Esophagus muscularis mucosa (tissue), 4 donors: Measurements from ENCODE around the gene FRY. TPM values are rescaled to one million over a fixed set of nuclear protein-coding genes. Genes with fewer than 3 reads are reported as not detected.

Experiments used
- DNase-seq: peaks from one replicate; pipeline ENCODE4 v3.0.0-alpha.2; 2017; ENCODE audit errors: extremely low spot score
- H3K27ac ChIP-seq, 4 donors: fragments of 200-600 bp; sonication (generic); replicated peaks in 1 of 4; 1 replicate in 3 of 4; 2 replicates in 1 of 4; pipeline ENCODE4 v1.5.1; 2016 to 2019; ENCODE audit warnings: mild to moderate bottlenecking in 1 of 4
- H3K27me3 ChIP-seq, 4 donors: fragments of 200-600 bp; sonication (generic); one replicate each; pipeline versions ENCODE4 v1.5.1 to v1.6.0; 2016 to 2019
- H3K36me3 ChIP-seq, 4 donors: fragments of 200-600 bp; sonication (generic); one replicate each; pipeline ENCODE4 v1.5.1; 2016 to 2019
- H3K4me1 ChIP-seq, 4 donors: fragments of 200-600 bp; sonication (generic); one replicate each; pipeline ENCODE4 v1.5.1; 2016 to 2019
- H3K4me3 ChIP-seq, 4 donors: fragments of 200-600 bp; sonication (generic); 1 replicate in 2 of 4; 2 replicates in 2 of 4; pipeline ENCODE4 v1.5.1; 2016 to 2019; ENCODE audit warnings: mild to moderate bottlenecking in 4 of 4, moderate library complexity in 1 of 4
- H3K9me3 ChIP-seq, 4 donors: fragments of 200-600 bp; sonication (generic); 1 replicate in 3 of 4; 2 replicates in 1 of 4; pipeline ENCODE4 v1.5.1; 2016 to 2019
- CTCF ChIP-seq, 3 experiments: fragments of 200-600 bp in 2 of 3; fragments of 450-650 bp in 1 of 3; sonication (generic) in 2 of 3; IDR thresholded peaks; one replicate each; pipeline ENCODE4 v1.5.1; 2017 to 2019; ENCODE audit warnings: antibody characterized with exemption in 3 of 3, mild to moderate bottlenecking in 2 of 3, moderate library complexity in 1 of 3
- EP300 ChIP-seq: sonication (generic); formaldehyde crosslinking; IDR thresholded peaks from one replicate; pipeline ENCODE4 v1.6.1; 2017; ENCODE audit warnings: antibody characterized with exemption
- POLR2A ChIP-seq: fragments of 450-650 bp; IDR thresholded peaks from one replicate; pipeline ENCODE4 v1.6.1; 2017; ENCODE audit warnings: antibody characterized with exemption, moderate library complexity, mild to moderate bottlenecking, low read depth
- POLR2AphosphoS5 ChIP-seq, 2 donors: sonication (generic); formaldehyde crosslinking; IDR thresholded peaks; one replicate each; pipeline ENCODE4 v1.6.1; 2017; ENCODE audit warnings: antibody characterized with exemption in 2 of 2
- WGBS: methylation state at CpG from one replicate; pipeline ENCODE4 v1.1.5; 2018; 5-methylcytosine and 5-hydroxymethylcytosine counted together
- intact Hi-C: fragments of 100-400 bp; cut with DNase I; formaldehyde crosslinking; loops from one replicate; pipeline ENCODE4 v1.15.1; 2023
- total RNA-seq, 4 donors: library from RNA; depleted of rRNA; stranded (reverse); fragments of >200 nt; gene quantifications; one replicate each; pipeline versions ENCODE4 v1.1.0 to v1.2.1, GENCODE V29; 2016

FRY gene
- total RNA-seq, 4 donors from 2014 or later: 104 to 276 (median 135) TPM

DNA sequence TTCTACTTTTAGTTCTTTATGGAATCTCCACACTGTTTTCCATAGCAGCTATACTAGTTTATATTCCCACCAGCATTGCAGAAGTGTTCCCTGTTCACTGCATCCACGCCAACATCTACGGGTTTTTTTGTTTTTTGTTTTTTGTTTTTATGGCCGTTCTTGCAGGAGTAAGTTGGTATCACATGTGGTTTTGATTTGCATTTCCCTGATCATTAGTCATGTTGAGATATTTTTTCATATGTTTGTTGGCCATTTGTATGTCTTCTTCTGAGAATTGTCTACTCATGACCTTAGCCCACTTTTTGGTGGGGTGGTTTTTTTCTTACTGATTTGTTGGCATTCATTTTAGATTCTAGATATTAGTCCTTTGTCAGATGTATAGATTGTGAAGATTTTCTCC is 89.7 kb downstream of the FRY start:
- no peak for DNase-seq
- Histone ChIP-seq H3K36me3 (peaks cover 0 to 3% (median 0%) of the 10 kb centered on the region in 4 donors), H3K9me3 (peaks cover 0 to 9% (median 0%) of the 10 kb centered on the region in 4 donors), H3K27me3 (no peaks in the 10 kb centered on the region), H3K27ac (no peak overlapping the region), H3K4me1 (peaks cover 10 to 20% (median 15%) of the 10 kb centered on the region in 4 donors), H3K4me3 (no peak overlapping the region)
- TF ChIP-seq EP300 (no peak), POLR2A (no peak), POLR2AphosphoS5 (IDR thresholded peaks at IDR 0.05) (no peak)
- intact Hi-C loops: no loop called here
- WGBS: 73% methylated on average over 3 of the region's 3 CpGs

DNA sequence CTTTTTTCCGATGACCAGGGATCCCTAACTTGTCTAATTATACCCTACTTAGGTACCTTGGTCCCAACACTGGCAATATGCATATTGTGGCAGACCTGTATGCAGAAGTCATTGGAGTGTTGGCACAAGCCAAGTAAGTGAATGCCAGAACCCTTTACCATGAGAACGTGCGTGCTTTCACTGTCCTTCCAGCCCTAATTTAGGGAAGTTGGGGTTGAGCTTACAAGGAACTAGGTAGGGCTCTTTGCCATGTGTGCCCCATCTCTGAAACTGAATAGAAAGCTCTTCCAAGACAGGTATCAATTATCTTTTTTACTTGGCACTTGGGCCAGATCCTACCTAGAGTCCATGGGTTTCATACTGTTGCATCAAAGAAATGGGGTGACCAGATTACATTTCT is 93.2 kb downstream of the FRY start:
- H3K27ac ChIP-seq: peak overlapping the region; percentile 1 to 51 (median 34)
- TF ChIP-seq EP300: no peak
- TF ChIP-seq CTCF (IDR thresholded peaks at IDR 0.05): no peak
- no peak for TF ChIP-seq POLR2A
- TF ChIP-seq POLR2AphosphoS5 (IDR thresholded peaks at IDR 0.05): no peak

DNA sequence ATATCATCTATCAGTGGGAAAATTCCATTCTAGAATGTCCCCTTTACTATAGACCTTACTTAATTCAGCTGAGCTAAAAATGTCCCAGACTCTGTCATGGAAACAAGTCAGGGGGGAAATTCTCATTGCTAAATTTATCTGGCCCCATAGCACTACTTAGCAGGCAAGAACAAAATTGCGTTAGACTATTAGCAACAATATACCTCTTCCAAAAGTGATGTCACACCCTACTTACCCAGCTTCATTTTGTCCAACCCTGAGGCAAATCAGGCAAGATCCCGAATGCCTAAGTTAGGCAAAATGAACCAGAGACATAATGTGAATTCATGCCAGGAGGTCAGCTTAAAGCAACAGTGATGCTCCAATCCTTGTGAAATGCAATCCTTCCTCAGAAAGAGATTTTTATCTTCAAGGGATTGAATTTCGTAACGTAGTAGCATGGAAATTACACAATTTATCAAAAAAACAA is 93.7 kb downstream of the FRY start:
- Histone ChIP-seq H3K36me3 (peaks cover 0 to 3% (median 0%) of the 10 kb centered on the region in 4 donors), H3K27ac (peak overlapping the region; percentile 1 to 51 (median 34)), H3K9me3 (peaks cover 0 to 9% (median 0%) of the 10 kb centered on the region in 4 donors), H3K4me3 (no peak overlapping the region), H3K27me3 (no peaks in the 10 kb centered on the region), H3K4me1 (peaks cover 0 to 17% (median under 1%) of the 10 kb centered on the region in 4 donors)
- no peak for TF ChIP-seq EP300
- TF ChIP-seq POLR2AphosphoS5 (IDR thresholded peaks at IDR 0.05): peak in 1 of 2 donors; percentile 41
- no peak for TF ChIP-seq CTCF (IDR thresholded peaks at IDR 0.05)
- TF ChIP-seq POLR2A: no peak
- intact Hi-C loops: no loop called here
- no peak for DNase-seq
- WGBS: 62% methylated on average over 4 of the region's 4 CpGs

More for the DNA sequence above, 93.2 kb downstream of the FRY start:
- no peak for DNase-seq
- no peaks in the 10 kb centered on the region for H3K27me3 ChIP-seq
- H3K4me3 ChIP-seq: no peak overlapping the region
- 90% methylated on average over 3 of the region's 3 CpGs for WGBS
- H3K4me1 ChIP-seq: peaks cover 4 to 17% (median 6%) of the 10 kb centered on the region in 4 donors
- H3K36me3 ChIP-seq: peaks cover 0 to 3% (median 0%) of the 10 kb centered on the region in 4 donors
- peaks cover 0 to 9% (median 0%) of the 10 kb centered on the region in 4 donors for H3K9me3 ChIP-seq
- intact Hi-C loops: no loop called here

- Histone ChIP-seq H3K27me3 (no peaks in the 10 kb centered on the region), H3K4me1 (peaks cover 0 to 17% (median 0%) of the 10 kb centered on the region in 4 donors), H3K27ac (peak overlapping the region in 2 of 4 donors; percentile 23 to 51), H3K36me3 (peaks cover 0 to 3% (median 0%) of the 10 kb centered on the region in 4 donors), H3K4me3 (no peak overlapping the region), H3K9me3 (peaks cover 0 to 9% (median 0%) of the 10 kb centered on the region in 4 donors)
- intact Hi-C loops: no loop called here
- TF ChIP-seq POLR2A (no peak), EP300 (no peak), POLR2AphosphoS5 (IDR thresholded peaks at IDR 0.05) (no peak)
- no peak for DNase-seq
- WGBS: 79% methylated on average over 4 of the region's 4 CpGs
Measured at GRCh38 chr13:32125751-32126150, 94.2 kb downstream of the FRY start.

- Histone ChIP-seq H3K4me1 (peaks cover 0 to 17% (median 0%) of the 10 kb centered on the region in 4 donors), H3K27me3 (no peaks in the 10 kb centered on the region), H3K9me3 (peaks cover 0 to 9% (median 0%) of the 10 kb centered on the region in 4 donors), H3K27ac (peak overlapping the region in 1 of 4 donors; percentile 51), H3K4me3 (no peak overlapping the region), H3K36me3 (peaks cover 0 to 4% (median 0%) of the 10 kb centered on the region in 4 donors)
- intact Hi-C loops: no loop called here
- TF ChIP-seq POLR2AphosphoS5 (IDR thresholded peaks at IDR 0.05) (no peak), CTCF (IDR thresholded peaks at IDR 0.05) (no peak), POLR2A (no peak), EP300 (no peak)
- 95% methylated on average over 3 of the region's 3 CpGs for WGBS
- DNase-seq: no peak
Measured at GRCh38 chr13:32126278-32126677, 94.7 kb downstream of the FRY start.
